ENCODE results near the gene FCGR3B. TPM values are rescaled to one million over a fixed set of nuclear protein-coding genes. Genes with fewer than 3 reads are reported as not detected.
A peak's percentile ranks its signal among the peaks of the same experiment; 100 is the strongest.
"Not testable (repeated sequence)": the region's sequence is repeated elsewhere in the genome, so short reads cannot be mapped to it uniquely, and the experiment has no call there.

Gene FCGR3B
- not detected for polyA plus RNA-seq (2013, experiment 1 of 2)
- not detected for polyA plus RNA-seq (2013, experiment 2 of 2)

- no peak within 1 kb of the TSS for H3K23ac ChIP-seq (ENCODE audit: low read length)
- no peaks in the 10 kb centered on the region for H3K79me2 ChIP-seq (ENCODE audit: control insufficient read depth, insufficient read depth, low read length)
- H3K27ac ChIP-seq (ENCODE audit: low read depth, low read length): no peak within 1 kb of the TSS
- H3K56ac ChIP-seq (ENCODE audit: low read length): no peak within 1 kb of the TSS
- no peak for DNase-seq
- H2AK5ac ChIP-seq (ENCODE audit: low read length): no peak within 1 kb of the TSS
- H3K4ac ChIP-seq (ENCODE audit: low read depth, low read length): no peak within 1 kb of the TSS
- no peak within 1 kb of the TSS for H3K18ac ChIP-seq (ENCODE audit: low read length)
- WGBS (ENCODE audit: extremely low coverage, insufficient coverage, low lambda C conversion rate): no CpG with 5 or more reads among the region's 4 CpGs
- H2BK15ac ChIP-seq (replicated peaks; ENCODE audit: low read depth): no peak within 1 kb of the TSS
- H3K4me1 ChIP-seq (ENCODE audit: control insufficient read depth, low read depth, low read length): no peaks in the 10 kb centered on the region
- H3K4me3 ChIP-seq (ENCODE audit: low read length): no peak within 1 kb of the TSS
- H3K36me3 ChIP-seq (ENCODE audit: control insufficient read depth, insufficient read depth, low read length): no peaks in the 10 kb centered on the region
- no peak within 1 kb of the TSS for H3K4me2 ChIP-seq (ENCODE audit: low read length)
- H4K5ac ChIP-seq (ENCODE audit: low read length): no peak within 1 kb of the TSS
- no peak within 1 kb of the TSS for H3K9ac ChIP-seq (ENCODE audit: low read length)
- H2BK5ac ChIP-seq (ENCODE audit: low read length): no peak within 1 kb of the TSS
- H3K79me1 ChIP-seq (ENCODE audit: low read length): no peaks in the 10 kb centered on the region
- no peak within 1 kb of the TSS for H4K8ac ChIP-seq (ENCODE audit: low read depth, low read length)
- H3K27me3 ChIP-seq (ENCODE audit: insufficient read depth, low read length, poor library complexity): no peaks in the 10 kb centered on the region
- no peak within 1 kb of the TSS for H2BK120ac ChIP-seq (ENCODE audit: low read depth, low read length)
Observed at GRCh38 chr1:161631076-161631475, at the start of gene FCGR3B. TSS of gene FCGR3B (minus strand) at chr1:161631176. CDS start at chr1:161631094, 82 bp downstream.

GRCh38 chr1:161678500-161678899 is 47.5 kb upstream of the FCGR3B start:
- Histone ChIP-seq H3K9ac (ENCODE audit: low read length) (no peak overlapping the region), H3K18ac (ENCODE audit: low read length) (no peak overlapping the region), H2AK5ac (ENCODE audit: low read length) (no peak overlapping the region), H3K79me2 (ENCODE audit: control insufficient read depth, insufficient read depth, low read length) (no peaks in the 10 kb centered on the region), H3K79me1 (ENCODE audit: low read length) (no peaks in the 10 kb centered on the region), H3K4me3 (ENCODE audit: low read length) (no peak overlapping the region), H3K4me2 (ENCODE audit: low read length) (no peak overlapping the region), H3K56ac (ENCODE audit: low read length) (no peak overlapping the region), H2BK15ac (replicated peaks; ENCODE audit: low read depth) (no peak overlapping the region), H4K8ac (ENCODE audit: low read depth, low read length) (no peak overlapping the region), H2BK5ac (ENCODE audit: low read length) (no peak overlapping the region), H3K27me3 (ENCODE audit: insufficient read depth, low read length, poor library complexity) (no peaks in the 10 kb centered on the region), H3K4me1 (ENCODE audit: control insufficient read depth, low read depth, low read length) (no peaks in the 10 kb centered on the region), H3K36me3 (ENCODE audit: control insufficient read depth, insufficient read depth, low read length) (no peaks in the 10 kb centered on the region), H3K27ac (ENCODE audit: low read depth, low read length) (no peak overlapping the region), H3K4ac (ENCODE audit: low read depth, low read length) (no peak overlapping the region), H3K23ac (ENCODE audit: low read length) (no peak overlapping the region), H4K5ac (ENCODE audit: low read length) (no peak overlapping the region), H2BK120ac (ENCODE audit: low read depth, low read length) (no peak overlapping the region)
- no peak for DNase-seq
- no CpG with 5 or more reads among the region's 3 CpGs for WGBS (ENCODE audit: extremely low coverage, insufficient coverage, low lambda C conversion rate)

DNA sequence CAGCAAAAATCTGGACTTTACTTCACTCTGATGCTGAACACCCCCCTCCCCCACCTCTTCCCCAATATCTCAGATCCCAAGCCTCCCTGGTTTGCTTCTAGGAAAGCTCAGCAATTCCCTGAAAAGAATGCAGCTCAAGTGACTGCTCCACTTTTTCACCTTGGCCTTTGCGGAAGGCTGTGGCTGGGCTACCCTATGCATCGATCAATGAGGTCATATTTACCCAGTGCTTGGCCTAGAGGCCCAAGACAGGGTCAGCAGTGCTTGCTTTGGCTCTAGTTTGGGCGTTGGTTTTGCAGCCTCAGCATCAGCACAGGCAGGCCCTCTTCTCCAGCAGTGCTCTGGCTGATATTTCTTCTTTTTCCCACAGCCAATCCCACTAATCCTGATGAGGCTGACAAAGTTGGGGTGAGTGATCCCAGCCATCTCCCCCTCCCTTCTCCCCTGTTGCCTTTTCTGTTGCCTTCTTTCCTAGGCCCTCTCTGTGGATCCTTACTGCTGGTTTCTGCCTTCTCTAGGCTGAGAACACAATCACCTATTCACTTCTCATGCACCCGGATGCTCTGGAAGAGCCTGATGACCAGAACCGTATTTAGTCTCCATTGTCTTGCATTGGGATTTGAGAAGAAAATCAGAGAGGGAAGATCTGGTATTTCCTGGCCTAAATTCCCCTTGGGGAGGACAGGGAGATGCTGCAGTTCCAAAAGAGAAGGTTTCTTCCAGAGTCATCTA is 46.1 kb upstream of the FCGR3B start:
- no peak overlapping the region for H4K8ac ChIP-seq (ENCODE audit: low read depth, low read length)
- H2BK15ac ChIP-seq (replicated peaks; ENCODE audit: low read depth): no peak overlapping the region
- no CpG with 5 or more reads among the region's 5 CpGs for WGBS (ENCODE audit: extremely low coverage, insufficient coverage, low lambda C conversion rate)
- H2BK120ac ChIP-seq (ENCODE audit: low read depth, low read length): no peak overlapping the region
- H3K56ac ChIP-seq (ENCODE audit: low read length): no peak overlapping the region
- no peak overlapping the region for H3K4me3 ChIP-seq (ENCODE audit: low read length)
- no peak overlapping the region for H3K23ac ChIP-seq (ENCODE audit: low read length)
- H3K4me1 ChIP-seq (ENCODE audit: control insufficient read depth, low read depth, low read length): no peaks in the 10 kb centered on the region
- H3K4ac ChIP-seq (ENCODE audit: low read depth, low read length): no peak overlapping the region
- H3K79me1 ChIP-seq (ENCODE audit: low read length): no peaks in the 10 kb centered on the region
- no peak overlapping the region for H3K27ac ChIP-seq (ENCODE audit: low read depth, low read length)
- H3K4me2 ChIP-seq (ENCODE audit: low read length): no peak overlapping the region
- peak; percentile 9 for DNase-seq
- no peak overlapping the region for H4K5ac ChIP-seq (ENCODE audit: low read length)
- H2AK5ac ChIP-seq (ENCODE audit: low read length): no peak overlapping the region
- H3K18ac ChIP-seq (ENCODE audit: low read length): no peak overlapping the region
- no peaks in the 10 kb centered on the region for H3K27me3 ChIP-seq (ENCODE audit: insufficient read depth, low read length, poor library complexity)
- H2BK5ac ChIP-seq (ENCODE audit: low read length): no peak overlapping the region
- H3K36me3 ChIP-seq (ENCODE audit: control insufficient read depth, insufficient read depth, low read length): no peaks in the 10 kb centered on the region
- no peak overlapping the region for H3K9ac ChIP-seq (ENCODE audit: low read length)
- H3K79me2 ChIP-seq (ENCODE audit: control insufficient read depth, insufficient read depth, low read length): no peaks in the 10 kb centered on the region

GRCh38 chr1:161676441-161676840 is 45.5 kb upstream of the FCGR3B start:
- DNase-seq: no peak
- 100% methylated on average over 1 of the region's 2 CpGs for WGBS (ENCODE audit: extremely low coverage, insufficient coverage, low lambda C conversion rate)
- H3K27me3 ChIP-seq (ENCODE audit: insufficient read depth, low read length, poor library complexity): no peaks in the 10 kb centered on the region

DNA sequence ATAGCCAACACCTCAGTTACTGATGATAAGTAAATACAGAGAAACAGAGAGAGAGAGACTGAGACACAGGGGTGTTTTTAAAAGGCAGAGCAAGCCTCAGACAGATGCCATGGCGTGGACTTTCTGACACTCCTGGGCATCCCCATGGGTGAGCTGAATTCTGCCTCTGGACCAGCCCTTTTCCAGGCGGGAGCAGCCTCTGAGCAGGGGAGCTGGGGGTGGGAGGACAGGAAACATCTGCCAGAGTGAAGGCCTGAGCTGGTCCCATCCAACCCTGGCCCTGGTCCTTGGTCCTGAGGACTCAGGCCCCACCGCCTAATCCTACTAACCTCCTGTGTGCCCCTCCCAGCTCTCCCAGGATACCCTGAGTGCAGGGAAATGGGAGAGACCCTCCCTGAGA is 43.9 kb upstream of the FCGR3B start:
- not testable (repeated sequence) for H3K4me1 ChIP-seq (ENCODE audit: control insufficient read depth, low read depth, low read length); H3K18ac ChIP-seq (ENCODE audit: low read length); H4K5ac ChIP-seq (ENCODE audit: low read length); H3K56ac ChIP-seq (ENCODE audit: low read length); H3K4me2 ChIP-seq (ENCODE audit: low read length); DNase-seq; H2BK15ac ChIP-seq (replicated peaks; ENCODE audit: low read depth); H3K36me3 ChIP-seq (ENCODE audit: control insufficient read depth, insufficient read depth, low read length); H2BK120ac ChIP-seq (ENCODE audit: low read depth, low read length); H3K27me3 ChIP-seq (ENCODE audit: insufficient read depth, low read length, poor library complexity); H3K27ac ChIP-seq (ENCODE audit: low read depth, low read length); H2BK5ac ChIP-seq (ENCODE audit: low read length); H3K79me1 ChIP-seq (ENCODE audit: low read length); H3K4me3 ChIP-seq (ENCODE audit: low read length); H3K23ac ChIP-seq (ENCODE audit: low read length); H4K8ac ChIP-seq (ENCODE audit: low read depth, low read length); H3K79me2 ChIP-seq (ENCODE audit: control insufficient read depth, insufficient read depth, low read length); H3K4ac ChIP-seq (ENCODE audit: low read depth, low read length); H2AK5ac ChIP-seq (ENCODE audit: low read length); H3K9ac ChIP-seq (ENCODE audit: low read length)
- no CpG with 5 or more reads among the region's 3 CpGs for WGBS (ENCODE audit: extremely low coverage, insufficient coverage, low lambda C conversion rate)

More at GRCh38 chr1:161676441-161676840, 45.5 kb upstream of the FCGR3B start:
- Histone ChIP-seq H3K4me1 (ENCODE audit: control insufficient read depth, low read depth, low read length) (no peaks in the 10 kb centered on the region), H3K9ac (ENCODE audit: low read length) (no peak overlapping the region), H2BK5ac (ENCODE audit: low read length) (no peak overlapping the region), H3K4me2 (ENCODE audit: low read length) (no peak overlapping the region), H3K4me3 (ENCODE audit: low read length) (no peak overlapping the region), H4K5ac (ENCODE audit: low read length) (no peak overlapping the region), H3K79me2 (ENCODE audit: control insufficient read depth, insufficient read depth, low read length) (no peaks in the 10 kb centered on the region), H3K18ac (ENCODE audit: low read length) (no peak overlapping the region), H3K79me1 (ENCODE audit: low read length) (no peaks in the 10 kb centered on the region), H3K27ac (ENCODE audit: low read depth, low read length) (no peak overlapping the region), H4K8ac (ENCODE audit: low read depth, low read length) (no peak overlapping the region), H3K23ac (ENCODE audit: low read length) (no peak overlapping the region), H3K36me3 (ENCODE audit: control insufficient read depth, insufficient read depth, low read length) (no peaks in the 10 kb centered on the region), H3K56ac (ENCODE audit: low read length) (no peak overlapping the region), H2BK15ac (replicated peaks; ENCODE audit: low read depth) (no peak overlapping the region), H3K4ac (ENCODE audit: low read depth, low read length) (no peak overlapping the region), H2BK120ac (ENCODE audit: low read depth, low read length) (no peak overlapping the region), H2AK5ac (ENCODE audit: low read length) (no peak overlapping the region)

GRCh38 chr1:161674447-161674846 is 43.5 kb upstream of the FCGR3B start:
- H3K27ac ChIP-seq (ENCODE audit: low read depth, low read length); DNase-seq; H3K4ac ChIP-seq (ENCODE audit: low read depth, low read length); H3K9ac ChIP-seq (ENCODE audit: low read length); H3K4me3 ChIP-seq (ENCODE audit: low read length); H4K5ac ChIP-seq (ENCODE audit: low read length); H3K36me3 ChIP-seq (ENCODE audit: control insufficient read depth, insufficient read depth, low read length); H3K23ac ChIP-seq (ENCODE audit: low read length); H3K4me2 ChIP-seq (ENCODE audit: low read length); H3K27me3 ChIP-seq (ENCODE audit: insufficient read depth, low read length, poor library complexity); H4K8ac ChIP-seq (ENCODE audit: low read depth, low read length); H3K56ac ChIP-seq (ENCODE audit: low read length); H2BK120ac ChIP-seq (ENCODE audit: low read depth, low read length); H2BK5ac ChIP-seq (ENCODE audit: low read length); H3K4me1 ChIP-seq (ENCODE audit: control insufficient read depth, low read depth, low read length); H3K18ac ChIP-seq (ENCODE audit: low read length); H2BK15ac ChIP-seq (replicated peaks; ENCODE audit: low read depth); H3K79me2 ChIP-seq (ENCODE audit: control insufficient read depth, insufficient read depth, low read length); H2AK5ac ChIP-seq (ENCODE audit: low read length); H3K79me1 ChIP-seq (ENCODE audit: low read length): not testable (repeated sequence)
- no CpG with 5 or more reads among the region's 3 CpGs for WGBS (ENCODE audit: extremely low coverage, insufficient coverage, low lambda C conversion rate)

Data from mesendoderm (in vitro differentiated cells).